Measurements from ENCODE around the gene FBXO24. TPM values are rescaled to one million over a fixed set of nuclear protein-coding genes. Genes with fewer than 3 reads are reported as not detected.

The FBXO24 gene
- total and polyA plus RNA-seq, 9 of the 15 experiments (the other 6 are each of a cell fraction or from before 2014, with no cell fraction given): 0.17 to 0.95 (median 0.50) TPM

- no peak for TF ChIP-seq ZNF511 (CRISPR knock-in tag; IDR thresholded peaks at IDR 0.05)
- no peak for TF ChIP-seq FOSL1 (tag; conservative IDR thresholded peaks at IDR 0.05)
- TF ChIP-seq CREBBP (IDR thresholded peaks at IDR 0.05; ENCODE audit: low read depth, low read length): no peak
- no peak for TF ChIP-seq TFE3 (CRISPR knock-in tag; IDR thresholded peaks at IDR 0.05)
- TF ChIP-seq ZBTB5 (IDR thresholded peaks at IDR 0.05): no peak
- peak; percentile 72 for TF ChIP-seq VEZF1 (CRISPR knock-in tag; IDR thresholded peaks at IDR 0.05)
- no peak for TF ChIP-seq THAP12 (CRISPR knock-in tag; IDR thresholded peaks at IDR 0.05)
- 0 out of 2 replicates have a peak, but pooled peaks have one; percentile 20 for TF ChIP-seq ARID4B (CRISPR knock-in tag; IDR thresholded peaks at IDR 0.05)
- TF ChIP-seq THRB (CRISPR knock-in tag; conservative IDR thresholded peaks at IDR 0.05): no peak
- no peak for TF ChIP-seq ILK (tag; IDR thresholded peaks at IDR 0.05; ENCODE audit: borderline replicate concordance, low read depth)
- no peak for TF ChIP-seq CHCHD3 (CRISPR knock-in tag; IDR thresholded peaks at IDR 0.05)
These were observed 40.6 kb downstream of the FBXO24 start (continued) for GRCh38 chr7:100626530-100627237.
